Upper lobe of left lung (tissue), 4 donors: ENCODE measurements around the gene SPEM1.

Source experiments
- EP300 ChIP-seq, 4 donors: sonication (generic); formaldehyde crosslinking; IDR thresholded peaks; one replicate each; pipeline ENCODE4 v1.5.1; 2017; ENCODE audit warnings: antibody characterized with exemption in 4 of 4, control low read depth in 2 of 4
- POLR2A ChIP-seq, 4 donors: fragments of 450-650 bp; IDR thresholded peaks; one replicate each; pipeline ENCODE4 v1.5.1; 2016 to 2017; ENCODE audit warnings: antibody characterized with exemption in 4 of 4, mild to moderate bottlenecking in 2 of 4
- TF ChIP-seq, protein P1 (sequence below), 6 experiments: fragments of 450-650 bp in 4 of 6; fragments of 200-600 bp in 2 of 6; sonication (generic) in 2 of 6; IDR thresholded peaks; one replicate each; pipeline ENCODE4 v1.5.1; 2016 to 2019; ENCODE audit warnings: antibody characterized with exemption in 6 of 6

DNA sequence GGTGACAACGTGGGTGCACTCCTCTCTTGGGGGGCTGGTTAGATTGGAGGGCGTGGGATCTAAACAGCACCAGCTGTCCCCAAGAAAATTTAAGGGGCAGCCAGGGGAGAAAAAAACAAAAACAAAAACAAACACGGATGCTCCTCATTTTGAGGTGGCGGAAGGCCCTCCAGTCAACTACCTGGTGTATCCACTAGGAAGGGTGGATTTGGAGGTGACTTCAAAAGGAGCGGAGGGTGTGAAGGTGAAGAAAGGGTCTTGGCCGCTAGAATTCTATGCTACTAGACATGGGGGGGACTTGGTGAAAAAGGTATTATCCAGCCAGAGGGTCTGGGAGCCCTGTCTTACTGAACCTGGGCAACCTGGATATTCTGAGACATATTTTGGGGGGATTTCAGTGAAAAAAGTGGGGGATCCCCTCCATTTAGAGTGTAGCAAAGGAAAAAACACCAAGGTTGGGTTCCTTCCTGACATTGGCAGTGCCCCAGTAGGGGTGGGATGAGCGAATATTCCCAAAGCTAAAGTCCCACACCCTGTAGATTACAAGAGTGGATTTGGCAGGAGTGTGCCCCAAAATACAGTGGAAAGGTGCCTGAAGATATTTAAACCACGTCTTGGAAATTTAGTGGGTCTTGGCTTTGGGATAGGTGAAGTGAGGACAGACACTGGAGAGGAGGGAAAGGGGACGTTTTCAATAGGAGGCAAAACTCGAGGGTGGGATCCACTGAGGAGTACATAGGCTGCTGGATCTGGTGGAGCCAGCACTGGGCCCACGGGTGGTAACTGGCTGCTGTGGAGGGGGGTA, 18.7 kb downstream of the SPEM1 start:
- TF ChIP-seq, protein P1, sequence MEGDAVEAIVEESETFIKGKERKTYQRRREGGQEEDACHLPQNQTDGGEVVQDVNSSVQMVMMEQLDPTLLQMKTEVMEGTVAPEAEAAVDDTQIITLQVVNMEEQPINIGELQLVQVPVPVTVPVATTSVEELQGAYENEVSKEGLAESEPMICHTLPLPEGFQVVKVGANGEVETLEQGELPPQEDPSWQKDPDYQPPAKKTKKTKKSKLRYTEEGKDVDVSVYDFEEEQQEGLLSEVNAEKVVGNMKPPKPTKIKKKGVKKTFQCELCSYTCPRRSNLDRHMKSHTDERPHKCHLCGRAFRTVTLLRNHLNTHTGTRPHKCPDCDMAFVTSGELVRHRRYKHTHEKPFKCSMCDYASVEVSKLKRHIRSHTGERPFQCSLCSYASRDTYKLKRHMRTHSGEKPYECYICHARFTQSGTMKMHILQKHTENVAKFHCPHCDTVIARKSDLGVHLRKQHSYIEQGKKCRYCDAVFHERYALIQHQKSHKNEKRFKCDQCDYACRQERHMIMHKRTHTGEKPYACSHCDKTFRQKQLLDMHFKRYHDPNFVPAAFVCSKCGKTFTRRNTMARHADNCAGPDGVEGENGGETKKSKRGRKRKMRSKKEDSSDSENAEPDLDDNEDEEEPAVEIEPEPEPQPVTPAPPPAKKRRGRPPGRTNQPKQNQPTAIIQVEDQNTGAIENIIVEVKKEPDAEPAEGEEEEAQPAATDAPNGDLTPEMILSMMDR (IDR thresholded peaks at IDR 0.05) = no peak
- TF ChIP-seq POLR2A (IDR thresholded peaks at IDR 0.05) (no peak), EP300 (IDR thresholded peaks at IDR 0.05) (no peak)
